ENCODE measurements around the gene SPACDR.
"Not testable (repeated sequence)": the region's sequence is repeated elsewhere in the genome, so short reads cannot be mapped to it uniquely, and the experiment has no call there.

SPACDR gene

GRCh38 chr7:100464210-100464660, at the start of gene SPACDR:
SPACDR (minus strand) TSS chr7:100464260; CDS start chr7:100464025, 235 bp downstream.
- no peak for DNase-seq (ENCODE audit: low spot score)

GRCh38 chr7:100513212-100513810, 49.3 kb upstream of the SPACDR start:
- no peak for DNase-seq (ENCODE audit: low spot score)

- no peak for DNase-seq (ENCODE audit: low spot score)
Measured at GRCh38 chr7:100510437-100511239, 46.6 kb upstream of the SPACDR start.

- no peak for DNase-seq (ENCODE audit: low spot score)
Measured at GRCh38 chr7:100509231-100509630, 45.2 kb upstream of the SPACDR start.

- peak; percentile 51 for DNase-seq (ENCODE audit: low spot score)
Measured at GRCh38 chr7:100506356-100506923, 42.4 kb upstream of the SPACDR start.

- no peak for DNase-seq (ENCODE audit: low spot score)
Measured at GRCh38 chr7:100504887-100505611, 41.0 kb upstream of the SPACDR start.

- DNase-seq (ENCODE audit: low spot score), result not testable (repeated sequence)
Measured at GRCh38 chr7:100504031-100504430, 40.0 kb upstream of the SPACDR start.

- DNase-seq (ENCODE audit: low spot score), result not testable (repeated sequence)
Measured at GRCh38 chr7:100500743-100501142, 36.7 kb upstream of the SPACDR start.

- DNase-seq (ENCODE audit: low spot score), result no peak
Measured at GRCh38 chr7:100496509-100496908, 32.4 kb upstream of the SPACDR start.

GRCh38 chr7:100493476-100494264, 29.6 kb upstream of the SPACDR start:
- peak; percentile 52 for DNase-seq (ENCODE audit: low spot score)

GRCh38 chr7:100492738-100493475, 28.8 kb upstream of the SPACDR start:
- no peak for DNase-seq (ENCODE audit: low spot score)

GRCh38 chr7:100491192-100491578, 27.1 kb upstream of the SPACDR start:
- DNase-seq (ENCODE audit: low spot score), result no peak

- DNase-seq (ENCODE audit: low spot score), result no peak
Measured at GRCh38 chr7:100490483-100491191, 26.6 kb upstream of the SPACDR start.

GRCh38 chr7:100489824-100490223, 25.8 kb upstream of the SPACDR start:
- peak; percentile 96 for DNase-seq (ENCODE audit: low spot score)

- DNase-seq (ENCODE audit: low spot score), result no peak
Measured at GRCh38 chr7:100489121-100489520, 25.1 kb upstream of the SPACDR start.

GRCh38 chr7:100488333-100489095, 24.5 kb upstream of the SPACDR start:
- no peak for DNase-seq (ENCODE audit: low spot score)

GRCh38 chr7:100486753-100487446, 22.8 kb upstream of the SPACDR start:
- DNase-seq (ENCODE audit: low spot score), result no peak

- DNase-seq (ENCODE audit: low spot score), result no peak
Measured at GRCh38 chr7:100486111-100486636, 22.1 kb upstream of the SPACDR start.

GRCh38 chr7:100485471-100485876, 21.4 kb upstream of the SPACDR start:
- DNase-seq (ENCODE audit: low spot score), result no peak
